ENCODE results near the gene BBS9. TPM values are rescaled to one million over a fixed set of nuclear protein-coding genes. Genes with fewer than 3 reads are reported as not detected.

BBS9 gene
- total RNA-seq, 2 experiments from 2014 or later = 6.0 to 7.7 TPM

GRCh38 chr7:33596686-33597085 lies 467.3 kb downstream of the BBS9 start:
- ATAC-seq (no peak), DNase-seq (no peak)
- Mint-ChIP-seq H3K36me3 (ENCODE audit: low read depth) (no peaks in the 10 kb centered on the region), H3K27ac (no peak overlapping the region), H3K4me3 (no peak overlapping the region), H3K4me1 (ENCODE audit: low read depth) (no peaks in the 10 kb centered on the region), H3K27me3 (no peaks in the 10 kb centered on the region), H3K9me3 (no peaks in the 10 kb centered on the region)
- POLR2A ChIA-PET = no interaction called here
- CTCF ChIA-PET = no interaction called here
- TF ChIP-seq, protein P1, sequence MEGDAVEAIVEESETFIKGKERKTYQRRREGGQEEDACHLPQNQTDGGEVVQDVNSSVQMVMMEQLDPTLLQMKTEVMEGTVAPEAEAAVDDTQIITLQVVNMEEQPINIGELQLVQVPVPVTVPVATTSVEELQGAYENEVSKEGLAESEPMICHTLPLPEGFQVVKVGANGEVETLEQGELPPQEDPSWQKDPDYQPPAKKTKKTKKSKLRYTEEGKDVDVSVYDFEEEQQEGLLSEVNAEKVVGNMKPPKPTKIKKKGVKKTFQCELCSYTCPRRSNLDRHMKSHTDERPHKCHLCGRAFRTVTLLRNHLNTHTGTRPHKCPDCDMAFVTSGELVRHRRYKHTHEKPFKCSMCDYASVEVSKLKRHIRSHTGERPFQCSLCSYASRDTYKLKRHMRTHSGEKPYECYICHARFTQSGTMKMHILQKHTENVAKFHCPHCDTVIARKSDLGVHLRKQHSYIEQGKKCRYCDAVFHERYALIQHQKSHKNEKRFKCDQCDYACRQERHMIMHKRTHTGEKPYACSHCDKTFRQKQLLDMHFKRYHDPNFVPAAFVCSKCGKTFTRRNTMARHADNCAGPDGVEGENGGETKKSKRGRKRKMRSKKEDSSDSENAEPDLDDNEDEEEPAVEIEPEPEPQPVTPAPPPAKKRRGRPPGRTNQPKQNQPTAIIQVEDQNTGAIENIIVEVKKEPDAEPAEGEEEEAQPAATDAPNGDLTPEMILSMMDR (IDR thresholded peaks at IDR 0.05) = no peak
- intact Hi-C loops (cut with micrococcal nuclease) = no loop called here

GRCh38 chr7:33597181-33597580 lies 467.8 kb downstream of the BBS9 start:
- TF ChIP-seq, protein P1 (IDR thresholded peaks at IDR 0.05) = no peak
- no peak for ATAC-seq
- no peak for DNase-seq
- H3K4me1 Mint-ChIP-seq (ENCODE audit: low read depth) = no peaks in the 10 kb centered on the region
- H3K4me3 Mint-ChIP-seq = no peak overlapping the region
- CTCF ChIA-PET = no interaction called here
- POLR2A ChIA-PET = no interaction called here
- no peaks in the 10 kb centered on the region for H3K9me3 Mint-ChIP-seq
- no peaks in the 10 kb centered on the region for H3K27me3 Mint-ChIP-seq
- intact Hi-C loops (cut with micrococcal nuclease) = no loop called here
- no peak overlapping the region for H3K27ac Mint-ChIP-seq
- H3K36me3 Mint-ChIP-seq (ENCODE audit: low read depth) = no peaks in the 10 kb centered on the region

DNA sequence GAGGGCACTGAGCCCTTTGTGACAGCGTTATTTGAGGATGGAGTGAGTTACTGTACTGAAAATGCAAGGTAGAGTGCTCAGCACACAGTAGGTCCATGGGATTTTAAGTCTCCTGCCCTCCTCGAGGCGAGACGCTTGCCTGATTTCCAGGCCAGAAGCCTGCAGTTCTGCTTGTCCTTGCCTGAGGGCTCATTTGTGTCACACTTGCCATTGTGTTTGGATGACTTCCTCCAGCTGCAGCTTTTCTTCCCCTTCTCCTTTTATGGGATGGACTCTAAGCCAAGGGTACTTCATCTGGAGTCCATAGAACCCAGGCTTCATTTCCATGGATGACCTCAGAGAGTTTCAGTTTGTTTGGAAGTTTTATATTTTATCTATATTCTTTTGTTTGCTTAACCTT lies 471.7 kb downstream of the BBS9 start:
- TF ChIP-seq, protein P1 (IDR thresholded peaks at IDR 0.05) = no peak
- Mint-ChIP-seq H3K4me3 (no peak overlapping the region), H3K9me3 (no peaks in the 10 kb centered on the region), H3K27me3 (no peaks in the 10 kb centered on the region), H3K27ac (no peak overlapping the region), H3K4me1 (ENCODE audit: low read depth) (no peaks in the 10 kb centered on the region), H3K36me3 (ENCODE audit: low read depth) (no peaks in the 10 kb centered on the region)
- POLR2A ChIA-PET = no interaction called here
- ATAC-seq (no peak), DNase-seq (no peak)
- intact Hi-C loops (cut with micrococcal nuclease) = no loop called here
- CTCF ChIA-PET = no interaction called here

DNA sequence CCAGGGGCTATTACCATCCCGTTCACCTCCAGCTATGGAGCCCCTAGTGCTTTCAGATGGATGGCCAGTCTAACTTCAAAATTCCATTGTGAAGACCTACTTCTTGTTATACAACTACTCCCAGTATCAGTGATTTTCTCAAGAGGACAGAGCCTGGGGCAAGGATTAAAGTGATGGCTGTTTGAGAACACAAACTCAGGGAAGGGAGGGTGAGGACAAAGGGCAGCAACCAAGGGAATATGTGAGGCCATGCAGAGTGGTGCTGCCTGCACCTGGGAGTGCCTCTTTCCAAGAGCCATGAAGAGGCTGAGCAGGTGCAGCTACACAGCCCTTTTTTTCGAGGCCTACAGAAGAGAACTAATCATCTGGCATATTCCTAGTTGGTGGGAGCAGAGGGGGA lies 472.5 kb downstream of the BBS9 start:
- H3K4me1 Mint-ChIP-seq (ENCODE audit: low read depth) = no peaks in the 10 kb centered on the region
- ChIA-PET POLR2A (no interaction called here), CTCF (no interaction called here)
- intact Hi-C loops (cut with micrococcal nuclease) = no loop called here
- TF ChIP-seq, protein P1 (IDR thresholded peaks at IDR 0.05) = no peak
- H3K36me3 Mint-ChIP-seq (ENCODE audit: low read depth) = peaks cover 5% of the 10 kb centered on the region
- no peak overlapping the region for H3K27ac Mint-ChIP-seq
- no peaks in the 10 kb centered on the region for H3K9me3 Mint-ChIP-seq
- H3K27me3 Mint-ChIP-seq = no peaks in the 10 kb centered on the region
- no peak for ATAC-seq
- no peak for DNase-seq
- H3K4me3 Mint-ChIP-seq = no peak overlapping the region

DNA sequence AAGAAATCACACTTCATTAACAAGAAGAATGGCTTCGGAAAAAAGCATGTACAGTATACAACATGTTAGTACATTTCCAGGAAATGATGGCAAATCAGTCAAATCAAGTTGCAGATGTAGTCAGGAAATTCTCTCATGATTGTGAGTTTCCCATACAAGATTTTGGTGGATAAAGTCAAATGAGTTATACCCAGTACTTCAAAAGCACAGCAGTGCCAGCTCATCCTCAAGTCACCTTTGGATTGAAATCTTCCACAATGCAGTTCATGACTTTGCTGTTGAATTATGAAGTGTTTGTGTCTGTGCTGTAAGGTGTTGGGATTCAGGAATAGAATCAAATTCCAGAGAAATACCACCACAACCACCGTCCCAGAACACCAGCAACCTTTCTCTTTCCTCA lies 474.7 kb downstream of the BBS9 start:
- H3K36me3 Mint-ChIP-seq (ENCODE audit: low read depth) = peaks cover 9% of the 10 kb centered on the region
- no peaks in the 10 kb centered on the region for H3K27me3 Mint-ChIP-seq

More for the DNA sequence above, 474.7 kb downstream of the BBS9 start:
- DNase-seq (no peak), ATAC-seq (no peak)
- TF ChIP-seq, protein P1 (IDR thresholded peaks at IDR 0.05) = no peak
- intact Hi-C loops (cut with micrococcal nuclease) = no loop called here
- Mint-ChIP-seq H3K27ac (no peak overlapping the region), H3K9me3 (peaks cover 2% of the 10 kb centered on the region), H3K4me3 (no peak overlapping the region), H3K4me1 (ENCODE audit: low read depth) (no peaks in the 10 kb centered on the region)
- ChIA-PET POLR2A (no interaction called here), CTCF (interaction anchor here (1.2 kb wide), 1 partner anchor 9 kb away, joined by 3 read pairs; no protein-coding TSS in a partner anchor)
